ENCODE data around the gene SEL1L3. TPM values are rescaled to one million over a fixed set of nuclear protein-coding genes. Genes with fewer than 3 reads are reported as not detected.

The SEL1L3 gene
- total RNA-seq, 1 experiment from 2014 or later: 28.1 TPM

GRCh38 chr4:25843340-25844097, 19.3 kb downstream of the SEL1L3 start:
- no peak for DNase-seq (ENCODE audit: unreplicated experiment)
- intact Hi-C loops (cut with micrococcal nuclease): no loop called here
- H3K27me3 Mint-ChIP-seq (ENCODE audit: insufficient read depth, unreplicated experiment): no peaks in the 10 kb centered on the region
- CTCF ChIA-PET: no interaction called here
- H3K36me3 Mint-ChIP-seq (ENCODE audit: insufficient read depth, unreplicated experiment): peaks cover 12% of the 10 kb centered on the region
- POLR2A ChIA-PET: no interaction called here
- BruUV-seq (replicated peaks): no TSS peak
- peak overlapping the region; percentile 28 for H3K27ac Mint-ChIP-seq (ENCODE audit: low read depth, unreplicated experiment)
- no peak for TF ChIP-seq CTCF (IDR thresholded peaks at IDR 0.05; ENCODE audit: unreplicated experiment)
- no peak overlapping the region for H3K4me3 Mint-ChIP-seq (ENCODE audit: unreplicated experiment)
- peaks cover 12% of the 10 kb centered on the region for H3K4me1 Mint-ChIP-seq (ENCODE audit: insufficient read depth, unreplicated experiment)
- no peaks in the 10 kb centered on the region for H3K9me3 Mint-ChIP-seq (ENCODE audit: unreplicated experiment)

GRCh38 chr4:25842229-25842845, 20.5 kb downstream of the SEL1L3 start:
- H3K4me3 Mint-ChIP-seq (ENCODE audit: unreplicated experiment): no peak overlapping the region
- CTCF ChIA-PET: no interaction called here
- H3K9me3 Mint-ChIP-seq (ENCODE audit: unreplicated experiment): no peaks in the 10 kb centered on the region
- BruUV-seq (replicated peaks): no TSS peak
- TF ChIP-seq CTCF (IDR thresholded peaks at IDR 0.05; ENCODE audit: unreplicated experiment): no peak
- no peaks in the 10 kb centered on the region for H3K27me3 Mint-ChIP-seq (ENCODE audit: insufficient read depth, unreplicated experiment)
- H3K27ac Mint-ChIP-seq (ENCODE audit: low read depth, unreplicated experiment): peak overlapping the region; percentile 28
- peaks cover 12% of the 10 kb centered on the region for H3K4me1 Mint-ChIP-seq (ENCODE audit: insufficient read depth, unreplicated experiment)
- H3K36me3 Mint-ChIP-seq (ENCODE audit: insufficient read depth, unreplicated experiment): peaks cover 12% of the 10 kb centered on the region
- intact Hi-C loops (cut with micrococcal nuclease): no loop called here
- DNase-seq (ENCODE audit: unreplicated experiment): no peak
- POLR2A ChIA-PET: interaction anchor here (0.6 kb wide), 1 partner anchor 19 kb away, joined by 4 read pairs; no protein-coding TSS in a partner anchor

- Mint-ChIP-seq H3K27ac (ENCODE audit: low read depth, unreplicated experiment) (no peak overlapping the region), H3K4me3 (ENCODE audit: unreplicated experiment) (no peak overlapping the region), H3K27me3 (ENCODE audit: insufficient read depth, unreplicated experiment) (no peaks in the 10 kb centered on the region), H3K36me3 (ENCODE audit: insufficient read depth, unreplicated experiment) (peaks cover 5% of the 10 kb centered on the region), H3K4me1 (ENCODE audit: insufficient read depth, unreplicated experiment) (peaks cover 12% of the 10 kb centered on the region), H3K9me3 (ENCODE audit: unreplicated experiment) (no peaks in the 10 kb centered on the region)
- intact Hi-C loops (cut with micrococcal nuclease): no loop called here
- CTCF ChIA-PET: no interaction called here
- no peak for DNase-seq (ENCODE audit: unreplicated experiment)
- no peak for TF ChIP-seq CTCF (IDR thresholded peaks at IDR 0.05; ENCODE audit: unreplicated experiment)
- POLR2A ChIA-PET: interaction anchor here (0.5 kb wide), 1 partner anchor 9 kb away, joined by 3 read pairs; no protein-coding TSS in a partner anchor
- no TSS peak for BruUV-seq (replicated peaks)
These were observed 23.1 kb downstream of the SEL1L3 start for GRCh38 chr4:25839687-25840086.

- Mint-ChIP-seq H3K27me3 (ENCODE audit: insufficient read depth, unreplicated experiment) (no peaks in the 10 kb centered on the region), H3K4me1 (ENCODE audit: insufficient read depth, unreplicated experiment) (peaks cover 12% of the 10 kb centered on the region), H3K27ac (ENCODE audit: low read depth, unreplicated experiment) (no peak overlapping the region), H3K4me3 (ENCODE audit: unreplicated experiment) (no peak overlapping the region), H3K36me3 (ENCODE audit: insufficient read depth, unreplicated experiment) (peaks cover 4% of the 10 kb centered on the region), H3K9me3 (ENCODE audit: unreplicated experiment) (no peaks in the 10 kb centered on the region)
- BruUV-seq (replicated peaks): no TSS peak
- no peak for DNase-seq (ENCODE audit: unreplicated experiment)
- intact Hi-C loops (cut with micrococcal nuclease): no loop called here
- TF ChIP-seq CTCF (IDR thresholded peaks at IDR 0.05; ENCODE audit: unreplicated experiment): no peak
- ChIA-PET POLR2A (interaction anchor here (0.5 kb wide), 1 partner anchor 8 kb away, joined by 3 read pairs; no protein-coding TSS in a partner anchor), CTCF (no interaction called here)
These were observed 23.6 kb downstream of the SEL1L3 start for GRCh38 chr4:25839233-25839632.
